ENCODE data around the gene PNP.

The PNP gene

GRCh38 chr14:20428010-20428365, 41.2 kb upstream of the PNP start:
- Histone ChIP-seq H3K36me3 (no peaks in the 10 kb centered on the region), H3K4me3 (ENCODE audit: low read depth, low read length) (no peak overlapping the region), H3K4me1 (no peaks in the 10 kb centered on the region), H3K27me3 (no peaks in the 10 kb centered on the region), H3K9me3 (no peaks in the 10 kb centered on the region)
- TF ChIP-seq CTCF (IDR thresholded peaks at IDR 0.05; ENCODE audit: low read depth, low read length): no peak
- no peak for DNase-seq

DNA sequence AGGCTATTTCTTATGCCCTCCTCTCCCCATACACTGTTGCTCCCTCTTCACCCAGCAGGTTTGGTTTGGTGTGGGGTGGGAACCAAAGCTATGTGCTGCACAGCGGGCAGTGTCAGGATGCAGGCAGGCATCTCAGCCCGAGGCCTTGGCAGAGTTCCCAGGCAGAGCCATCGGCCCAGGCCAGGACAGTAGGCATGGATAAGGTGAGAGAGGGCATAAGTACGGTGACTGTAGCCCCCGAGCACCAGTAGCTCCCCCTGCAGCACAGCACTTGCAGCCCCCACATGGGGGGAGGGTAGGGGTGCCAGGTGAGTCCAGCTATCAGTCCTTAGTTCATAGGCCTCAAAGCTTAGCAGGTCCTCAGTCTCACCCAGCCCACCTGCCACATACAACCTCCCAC, 40.4 kb upstream of the PNP start:
- Histone ChIP-seq H3K36me3 (no peaks in the 10 kb centered on the region), H3K4me1 (no peaks in the 10 kb centered on the region), H3K9me3 (no peaks in the 10 kb centered on the region), H3K27me3 (no peaks in the 10 kb centered on the region), H3K4me3 (ENCODE audit: low read depth, low read length) (no peak overlapping the region)
- peak; percentile 21 for DNase-seq
- TF ChIP-seq CTCF (IDR thresholded peaks at IDR 0.05; ENCODE audit: low read depth, low read length): no peak

DNA sequence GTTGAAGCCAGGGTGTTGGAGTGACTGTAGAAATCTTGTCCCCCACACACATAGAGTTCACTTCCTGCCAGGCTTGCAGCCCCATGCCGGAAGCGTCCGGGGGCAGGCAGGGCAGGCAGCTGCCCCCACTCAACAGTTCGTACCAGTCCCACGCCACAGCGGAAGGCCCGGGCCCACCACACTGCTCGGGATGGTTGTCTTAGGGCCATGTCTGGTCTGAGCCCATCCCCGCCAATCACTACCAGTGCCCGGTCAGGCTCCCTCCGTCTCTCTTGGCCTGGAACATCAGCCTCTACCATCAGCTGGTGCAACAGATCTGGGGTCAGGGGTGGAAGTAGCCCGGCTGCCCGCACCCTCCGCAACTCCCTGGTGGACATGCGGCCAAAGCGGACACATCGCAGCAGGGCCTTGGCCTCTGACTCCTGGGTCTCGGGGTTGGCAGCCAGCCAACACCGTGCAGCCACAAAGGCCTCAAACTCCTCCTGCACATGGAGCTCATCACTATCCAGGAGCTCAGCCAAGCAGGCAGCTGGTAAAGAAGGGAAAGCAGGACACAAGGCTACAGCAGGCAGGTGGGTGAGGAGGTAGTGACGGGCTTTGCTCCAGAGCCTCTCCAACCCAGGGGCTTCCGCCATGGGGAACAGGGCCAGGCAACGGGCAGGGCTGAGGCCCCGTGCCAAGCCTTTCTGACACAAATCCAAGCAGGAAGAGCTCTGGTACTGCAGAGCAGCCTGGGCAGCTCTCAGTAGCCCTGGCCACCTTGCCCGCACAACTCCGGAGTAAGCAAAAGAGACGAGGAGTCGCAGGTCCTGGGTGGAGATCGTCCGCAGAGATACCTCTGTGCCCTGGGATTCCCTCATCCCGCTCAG, 39.2 kb upstream of the PNP start:
- no peak overlapping the region for H3K4me3 ChIP-seq (ENCODE audit: low read depth, low read length)
- DNase-seq: no peak
- no peak for TF ChIP-seq CTCF (IDR thresholded peaks at IDR 0.05; ENCODE audit: low read depth, low read length)
- H3K9me3 ChIP-seq: no peaks in the 10 kb centered on the region
- H3K36me3 ChIP-seq: no peaks in the 10 kb centered on the region
- no peaks in the 10 kb centered on the region for H3K27me3 ChIP-seq
- H3K4me1 ChIP-seq: no peaks in the 10 kb centered on the region

- no peaks in the 10 kb centered on the region for H3K36me3 ChIP-seq
- peaks cover 11% of the 10 kb centered on the region; the same call in 1 of the 2 replicates for H3K27me3 ChIP-seq
- no peak for DNase-seq
- no peak overlapping the region for H3K4me3 ChIP-seq (ENCODE audit: low read depth, low read length)
- no peaks in the 10 kb centered on the region for H3K4me1 ChIP-seq
- TF ChIP-seq CTCF (IDR thresholded peaks at IDR 0.05; ENCODE audit: low read depth, low read length): no peak
- H3K9me3 ChIP-seq: no peaks in the 10 kb centered on the region
These were observed 34.3 kb upstream of the PNP start for GRCh38 chr14:20434701-20435581.

DNA sequence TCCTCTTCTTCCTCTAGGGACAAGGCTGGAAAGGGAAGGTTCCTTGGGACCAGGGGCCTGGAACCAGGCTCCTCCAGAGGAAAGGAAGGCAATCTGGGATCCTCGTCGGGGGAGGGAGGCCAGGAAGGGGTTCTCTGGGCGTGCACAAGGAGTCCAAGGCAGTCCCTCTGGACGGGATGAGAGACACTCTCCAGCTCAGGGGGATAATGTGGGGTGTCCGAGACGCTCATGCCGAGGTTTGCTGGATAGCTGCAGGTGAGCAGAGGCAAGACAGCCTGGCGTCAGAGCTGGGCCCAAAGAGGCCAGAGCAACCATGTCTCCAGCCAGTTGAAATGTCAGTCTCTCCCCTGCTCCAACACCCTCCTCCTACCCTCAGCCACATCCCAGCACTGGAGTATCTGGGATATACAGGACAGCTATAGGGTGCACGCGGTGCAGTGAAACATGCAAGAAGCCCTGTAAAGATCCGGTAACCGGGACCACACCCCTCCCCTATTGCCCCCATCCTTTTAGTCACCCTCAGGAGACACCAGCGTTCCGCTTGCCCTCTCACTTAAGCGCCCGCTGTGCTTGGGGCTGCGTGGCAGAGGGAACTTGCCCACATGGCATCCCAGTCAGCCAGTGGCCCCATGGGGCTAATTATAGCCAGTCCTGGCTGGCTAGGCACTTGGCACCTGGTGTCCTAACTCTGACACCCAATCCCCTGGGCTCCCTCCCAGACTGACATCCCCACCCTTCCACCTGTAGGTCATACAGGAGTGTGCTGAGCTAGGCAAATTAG, 33.4 kb upstream of the PNP start, which contains the start of gene KLHL33:
TSS of gene KLHL33 (minus strand) at position 585 of the 781 bp plus-strand sequence. CDS start at position 230, 355 bp downstream.
- no peak within 1 kb of the TSS for H3K4me3 ChIP-seq (ENCODE audit: low read depth, low read length)
- H3K36me3 ChIP-seq: no peaks in the 10 kb centered on the region
- DNase-seq: no peak

More for the DNA sequence above, 33.4 kb upstream of the PNP start, which contains the start of gene KLHL33:
- Histone ChIP-seq H3K27me3 (peaks cover 11% of the 10 kb centered on the region; the same call in 1 of the 2 replicates), H3K4me1 (no peaks in the 10 kb centered on the region), H3K9me3 (no peaks in the 10 kb centered on the region)
- no peak for TF ChIP-seq CTCF (IDR thresholded peaks at IDR 0.05; ENCODE audit: low read depth, low read length)
